HK-2 (cell line): ENCODE measurements around the gene KIF26B.

Experiments used
- DNase-seq: peaks from one replicate; pipeline ENCODE4 v3.0.0-alpha.2; 2018; ENCODE audit not compliant: unreplicated experiment

Gene KIF26B

GRCh38 chr1:245679821-245680780 lies 525.3 kb downstream of the KIF26B start:
- DNase-seq, result no peak

GRCh38 chr1:245682638-245683628 lies 528.1 kb downstream of the KIF26B start:
- DNase-seq, result no peak

GRCh38 chr1:245683676-245684075 lies 528.9 kb downstream of the KIF26B start:
- no peak for DNase-seq

- DNase-seq, result no peak
Measured at GRCh38 chr1:245684166-245684565, 529.4 kb downstream of the KIF26B start.

GRCh38 chr1:245684571-245684970 lies 529.8 kb downstream of the KIF26B start:
- no peak for DNase-seq

- DNase-seq, result no peak
Measured at GRCh38 chr1:245685111-245685810, 530.5 kb downstream of the KIF26B start.

GRCh38 chr1:245686006-245686405 lies 531.2 kb downstream of the KIF26B start:
- DNase-seq, result no peak

GRCh38 chr1:245686446-245687030 lies 531.8 kb downstream of the KIF26B start:
- DNase-seq, result no peak

GRCh38 chr1:245687152-245687635 lies 532.4 kb downstream of the KIF26B start:
- DNase-seq, result no peak

GRCh38 chr1:245687636-245688535 lies 533.1 kb downstream of the KIF26B start:
- DNase-seq, result no peak

- DNase-seq, result no peak
Measured at GRCh38 chr1:245688536-245689453, 534.0 kb downstream of the KIF26B start.

GRCh38 chr1:245690156-245690690 lies 535.4 kb downstream of the KIF26B start:
- no peak for DNase-seq

GRCh38 chr1:245690946-245691541 lies 536.3 kb downstream of the KIF26B start:
- DNase-seq, result no peak

GRCh38 chr1:245691897-245692296 lies 537.1 kb downstream of the KIF26B start:
- no peak for DNase-seq

- no peak for DNase-seq
Measured at GRCh38 chr1:245692318-245692717, 537.5 kb downstream of the KIF26B start.

- DNase-seq, result no peak
Measured at GRCh38 chr1:245693116-245693793, 538.5 kb downstream of the KIF26B start.

- DNase-seq, result no peak
Measured at GRCh38 chr1:245693941-245694752, 539.4 kb downstream of the KIF26B start.
